ENCODE data around the gene CHIC2. TPM values are rescaled to one million over a fixed set of nuclear protein-coding genes. Genes with fewer than 3 reads are reported as not detected.
"Not testable (repeated sequence)": the region's sequence is repeated elsewhere in the genome, so short reads cannot be mapped to it uniquely, and the experiment has no call there.

CHIC2 gene
- total RNA-seq, 1 donor: 74.3 TPM

GRCh38 chr4:54027311-54027710 lies 37.1 kb downstream of the CHIC2 start:
- TF ChIP-seq, protein P1, sequence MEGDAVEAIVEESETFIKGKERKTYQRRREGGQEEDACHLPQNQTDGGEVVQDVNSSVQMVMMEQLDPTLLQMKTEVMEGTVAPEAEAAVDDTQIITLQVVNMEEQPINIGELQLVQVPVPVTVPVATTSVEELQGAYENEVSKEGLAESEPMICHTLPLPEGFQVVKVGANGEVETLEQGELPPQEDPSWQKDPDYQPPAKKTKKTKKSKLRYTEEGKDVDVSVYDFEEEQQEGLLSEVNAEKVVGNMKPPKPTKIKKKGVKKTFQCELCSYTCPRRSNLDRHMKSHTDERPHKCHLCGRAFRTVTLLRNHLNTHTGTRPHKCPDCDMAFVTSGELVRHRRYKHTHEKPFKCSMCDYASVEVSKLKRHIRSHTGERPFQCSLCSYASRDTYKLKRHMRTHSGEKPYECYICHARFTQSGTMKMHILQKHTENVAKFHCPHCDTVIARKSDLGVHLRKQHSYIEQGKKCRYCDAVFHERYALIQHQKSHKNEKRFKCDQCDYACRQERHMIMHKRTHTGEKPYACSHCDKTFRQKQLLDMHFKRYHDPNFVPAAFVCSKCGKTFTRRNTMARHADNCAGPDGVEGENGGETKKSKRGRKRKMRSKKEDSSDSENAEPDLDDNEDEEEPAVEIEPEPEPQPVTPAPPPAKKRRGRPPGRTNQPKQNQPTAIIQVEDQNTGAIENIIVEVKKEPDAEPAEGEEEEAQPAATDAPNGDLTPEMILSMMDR (IDR thresholded peaks at IDR 0.05; ENCODE audit: insufficient read depth, low read depth, low read length): no peak
- no peak for DNase-seq (ENCODE audit: low read depth)
- H3K4me3 ChIP-seq (ENCODE audit: low read depth, low read length): no peak overlapping the region

- no peak overlapping the region for H3K4me3 ChIP-seq (ENCODE audit: low read depth, low read length)
- TF ChIP-seq, protein P1 (IDR thresholded peaks at IDR 0.05; ENCODE audit: insufficient read depth, low read depth, low read length): no peak
- DNase-seq (ENCODE audit: low read depth): no peak
Observed at GRCh38 chr4:54025582-54025981, 38.8 kb downstream of the CHIC2 start.

GRCh38 chr4:54023019-54023418 lies 41.4 kb downstream of the CHIC2 start:
- DNase-seq (ENCODE audit: low read depth); H3K4me3 ChIP-seq (ENCODE audit: low read depth, low read length): not testable (repeated sequence)

DNA sequence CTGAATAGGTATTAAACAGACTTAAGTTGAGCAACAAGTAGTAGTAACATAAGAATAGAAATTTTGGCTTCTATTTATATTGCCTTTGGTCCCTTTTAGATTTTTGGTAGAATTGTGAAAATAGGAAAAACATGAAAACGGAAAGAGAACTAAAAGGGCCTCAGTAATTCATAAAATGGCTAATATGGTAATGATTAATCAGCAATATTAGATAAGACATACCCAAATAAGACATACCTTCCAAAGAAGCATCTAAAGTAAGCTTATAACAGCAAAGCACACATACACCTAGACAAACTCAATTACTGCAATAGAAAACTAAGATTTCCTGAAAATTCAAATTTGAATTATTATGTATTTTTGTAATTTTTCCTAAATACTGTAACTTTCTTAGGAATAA lies 46.4 kb downstream of the CHIC2 start:
- no peak overlapping the region for H3K4me3 ChIP-seq (ENCODE audit: low read depth, low read length)
- DNase-seq (ENCODE audit: low read depth): no peak
- TF ChIP-seq, protein P1 (IDR thresholded peaks at IDR 0.05; ENCODE audit: insufficient read depth, low read depth, low read length): no peak

GRCh38 chr4:54017308-54017707 lies 47.1 kb downstream of the CHIC2 start:
- no peak for DNase-seq (ENCODE audit: low read depth)
- TF ChIP-seq, protein P1 (IDR thresholded peaks at IDR 0.05; ENCODE audit: insufficient read depth, low read depth, low read length): no peak
- H3K4me3 ChIP-seq (ENCODE audit: low read depth, low read length): no peak overlapping the region

- no peak for DNase-seq (ENCODE audit: low read depth)
- no peak overlapping the region for H3K4me3 ChIP-seq (ENCODE audit: low read depth, low read length)
- TF ChIP-seq, protein P1 (IDR thresholded peaks at IDR 0.05; ENCODE audit: insufficient read depth, low read depth, low read length): no peak
Observed at GRCh38 chr4:54016504-54016903, 47.9 kb downstream of the CHIC2 start.

GRCh38 chr4:54015423-54016030 lies 48.9 kb downstream of the CHIC2 start:
- H3K4me3 ChIP-seq (ENCODE audit: low read depth, low read length): no peak overlapping the region
- no peak for DNase-seq (ENCODE audit: low read depth)
- TF ChIP-seq, protein P1 (IDR thresholded peaks at IDR 0.05; ENCODE audit: insufficient read depth, low read depth, low read length): no peak

Measured in fibroblast of villous mesenchyme (primary cell).